ENCODE data around the gene HLA-DRB5. TPM values are rescaled to one million over a fixed set of nuclear protein-coding genes. Genes with fewer than 3 reads are reported as not detected.

Gene HLA-DRB5
- total RNA-seq, 1 experiment from 2014 or later = 4.2 TPM

DNA sequence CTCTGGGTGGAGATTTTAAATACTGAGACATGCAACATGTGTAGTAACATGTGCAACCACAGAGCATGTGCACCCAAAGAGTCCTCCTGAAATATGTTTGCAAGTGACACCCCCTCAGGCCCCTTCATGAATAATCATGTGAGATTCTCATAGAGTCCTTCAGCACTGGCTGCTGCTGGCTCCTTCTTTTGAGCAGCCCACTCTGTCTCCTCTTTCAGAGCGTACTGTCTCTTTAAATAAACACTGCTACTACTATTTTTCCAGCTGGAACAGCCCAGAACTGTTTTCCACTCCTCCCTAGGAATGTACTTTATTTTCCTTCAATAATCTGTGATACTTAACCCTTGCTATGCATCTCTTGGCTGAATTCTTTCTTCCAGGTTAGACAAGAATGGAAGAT lies 42.0 kb downstream of the HLA-DRB5 start:
- Histone ChIP-seq H3K79me2 (ENCODE audit: insufficient read depth, low read length) (no peaks in the 10 kb centered on the region), H2AK5ac (ENCODE audit: insufficient read length, low read length) (no peak overlapping the region), H2BK120ac (ENCODE audit: low read depth, low read length, poor library complexity, severe bottlenecking) (no peak overlapping the region), H3K79me1 (ENCODE audit: insufficient read depth, low read depth, low read length, poor library complexity, severe bottlenecking) (no peaks in the 10 kb centered on the region), H3K23me2 (ENCODE audit: insufficient read length, low read depth, low read length, poor library complexity, severe bottlenecking) (no peaks in the 10 kb centered on the region), H3T11ph (ENCODE audit: low read length) (no peak overlapping the region), H3K9ac (ENCODE audit: extremely low read depth, insufficient read length, low read length) (no peak overlapping the region), H3K14ac (ENCODE audit: insufficient read depth, low read length) (no peak overlapping the region), H3K4me1 (ENCODE audit: insufficient read depth, low read length) (no peaks in the 10 kb centered on the region), H4K91ac (ENCODE audit: insufficient read length, low read depth, low read length) (no peak overlapping the region), H2BK12ac (ENCODE audit: insufficient read length, low read depth, low read length) (no peak overlapping the region), H4K8ac (replicated peaks; ENCODE audit: insufficient read length, low read depth, low read length) (no peak overlapping the region), H3K27me3 (ENCODE audit: insufficient read depth, low read length) (no peaks in the 10 kb centered on the region), H3K18ac (ENCODE audit: insufficient read length, low read depth, low read length) (no peak overlapping the region), H3K9me3 (ENCODE audit: control insufficient read depth, low read depth, low read length) (no peaks in the 10 kb centered on the region), H2BK15ac (ENCODE audit: low read depth, low read length) (no peak overlapping the region), H2BK20ac (ENCODE audit: low read depth, low read length, poor library complexity, severe bottlenecking) (no peak overlapping the region), H3K27ac (ENCODE audit: insufficient read length, low read depth, low read length) (no peak overlapping the region), H3K4ac (ENCODE audit: low read depth, low read length) (no peak overlapping the region), H4K5ac (ENCODE audit: insufficient read length, low read depth, low read length) (no peak overlapping the region), H3K4me2 (ENCODE audit: insufficient read depth, insufficient read length, low read length) (no peak overlapping the region), H4K20me1 (ENCODE audit: control insufficient read depth, insufficient read depth, insufficient read length) (no peaks in the 10 kb centered on the region), H2AFZ (ENCODE audit: low read length) (no peak overlapping the region), H3K56ac (ENCODE audit: insufficient read length, low read depth, low read length) (no peak overlapping the region), H2BK5ac (ENCODE audit: insufficient read length, low read length) (no peak overlapping the region), H3K23ac (ENCODE audit: insufficient read length, low read depth, low read length) (no peak overlapping the region)
- H3K27me3 Mint-ChIP-seq (ENCODE audit: low read depth) = peaks cover 1% of the 10 kb centered on the region; the same call in 1 of the 2 replicates
- no peaks in the 10 kb centered on the region for H3K9me3 Mint-ChIP-seq
- no peak overlapping the region for H3K4me3 Mint-ChIP-seq
- H3K27ac Mint-ChIP-seq = no peak overlapping the region
- TF ChIP-seq, protein P1, sequence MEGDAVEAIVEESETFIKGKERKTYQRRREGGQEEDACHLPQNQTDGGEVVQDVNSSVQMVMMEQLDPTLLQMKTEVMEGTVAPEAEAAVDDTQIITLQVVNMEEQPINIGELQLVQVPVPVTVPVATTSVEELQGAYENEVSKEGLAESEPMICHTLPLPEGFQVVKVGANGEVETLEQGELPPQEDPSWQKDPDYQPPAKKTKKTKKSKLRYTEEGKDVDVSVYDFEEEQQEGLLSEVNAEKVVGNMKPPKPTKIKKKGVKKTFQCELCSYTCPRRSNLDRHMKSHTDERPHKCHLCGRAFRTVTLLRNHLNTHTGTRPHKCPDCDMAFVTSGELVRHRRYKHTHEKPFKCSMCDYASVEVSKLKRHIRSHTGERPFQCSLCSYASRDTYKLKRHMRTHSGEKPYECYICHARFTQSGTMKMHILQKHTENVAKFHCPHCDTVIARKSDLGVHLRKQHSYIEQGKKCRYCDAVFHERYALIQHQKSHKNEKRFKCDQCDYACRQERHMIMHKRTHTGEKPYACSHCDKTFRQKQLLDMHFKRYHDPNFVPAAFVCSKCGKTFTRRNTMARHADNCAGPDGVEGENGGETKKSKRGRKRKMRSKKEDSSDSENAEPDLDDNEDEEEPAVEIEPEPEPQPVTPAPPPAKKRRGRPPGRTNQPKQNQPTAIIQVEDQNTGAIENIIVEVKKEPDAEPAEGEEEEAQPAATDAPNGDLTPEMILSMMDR (conservative IDR thresholded peaks at IDR 0.05) = no peak
- WGBS (ENCODE audit: extremely low coverage, insufficient read length, low lambda C conversion rate) = no CpG with 5 or more reads among the region's 1 CpG
- no peaks in the 10 kb centered on the region for H3K4me1 Mint-ChIP-seq
- no peaks in the 10 kb centered on the region for H3K36me3 Mint-ChIP-seq (ENCODE audit: insufficient read depth in 1 of 3, low read depth in 3 of 3)
- no peak for DNase-seq

All from H9 (cell line).